Measurements from ENCODE around the gene RRP7A.
"Not testable (repeated sequence)": the region's sequence is repeated elsewhere in the genome, so short reads cannot be mapped to it uniquely, and the experiment has no call there.

- TF ChIP-seq CTCF, POLR2A (IDR thresholded peaks at IDR 0.05): not testable (repeated sequence)
Measured at GRCh38 chr22:42508327-42508974, 11.1 kb downstream of the RRP7A start.

Data from uterus (tissue), 2 donors.